ENCODE data around the gene ZNF699.
"Not testable (repeated sequence)": the region's sequence is repeated elsewhere in the genome, so short reads cannot be mapped to it uniquely, and the experiment has no call there.

The ZNF699 gene

GRCh38 chr19:9283485-9283884 is 26.2 kb downstream of the ZNF699 start:
- not testable (repeated sequence) for DNase-seq (ENCODE audit: low read depth)

- no peak for DNase-seq (ENCODE audit: low read depth)
Observed at GRCh38 chr19:9251236-9251635, 58.4 kb downstream of the ZNF699 start.

DNA sequence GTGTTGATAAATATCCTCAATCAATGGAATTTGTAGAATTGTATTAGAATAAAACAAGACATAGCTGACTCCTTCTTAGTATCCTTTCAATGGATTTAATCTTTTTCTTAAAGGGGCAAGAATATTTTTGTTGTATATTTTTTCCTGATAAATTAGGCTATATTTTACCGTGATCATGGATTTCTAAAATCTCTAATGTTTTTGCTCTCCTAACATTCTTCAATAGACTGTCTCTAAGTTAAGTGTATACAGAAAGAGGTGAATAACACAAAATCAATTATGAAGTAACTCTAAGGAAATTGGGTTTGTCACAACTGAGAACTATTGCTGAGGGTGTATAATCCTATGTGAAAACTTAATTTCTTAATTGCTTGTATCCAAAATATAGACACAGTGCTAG is 59.0 kb downstream of the ZNF699 start, which contains the start of gene OR7E24:
TSS of gene OR7E24 (plus strand) at position 301 of the 400 bp plus-strand sequence. CDS start 114 bp downstream, outside the sequence.
- no peak for DNase-seq (ENCODE audit: low read depth)

All from stimulated activated CD8-positive, alpha-beta memory T cell treated with anti-CD3 and anti-CD28 coated beads, Interleukin-15, amount 100 ng/mL, for 1 hour (primary cell).